HG02970 (cell line): ENCODE data around the gene MAN2B2.

ENCODE experiments used
- ATAC-seq: cut with Tn5 transposase; IDR thresholded peaks from one replicate; pipeline ENCODE4 v1.9.1; 2021; ENCODE audit warnings: mild to moderate bottlenecking, moderate library complexity, moderate number of reproducible peaks; ENCODE audit not compliant: unreplicated experiment, low FRiP score

MAN2B2 gene

GRCh38 chr4:6542951-6543350, 32.0 kb upstream of the MAN2B2 start:
- ATAC-seq, result no peak

- no peak for ATAC-seq
These were observed 28.9 kb upstream of the MAN2B2 start for GRCh38 chr4:6546091-6546490.

- ATAC-seq, result no peak
These were observed 28.1 kb upstream of the MAN2B2 start for GRCh38 chr4:6546681-6547447.

GRCh38 chr4:6548201-6548881, 26.6 kb upstream of the MAN2B2 start:
- ATAC-seq, result no peak

- no peak for ATAC-seq
These were observed 26.1 kb upstream of the MAN2B2 start for GRCh38 chr4:6548882-6549230.

- ATAC-seq, result no peak
These were observed 25.5 kb upstream of the MAN2B2 start for GRCh38 chr4:6549445-6549844.

- ATAC-seq, result no peak
These were observed 24.9 kb upstream of the MAN2B2 start for GRCh38 chr4:6549890-6550620.

GRCh38 chr4:6550821-6551220, 24.2 kb upstream of the MAN2B2 start:
- no peak for ATAC-seq

GRCh38 chr4:6551660-6552059, 23.3 kb upstream of the MAN2B2 start:
- no peak for ATAC-seq

- no peak for ATAC-seq
These were observed 19.5 kb upstream of the MAN2B2 start for GRCh38 chr4:6555519-6555918.

- ATAC-seq, result no peak
These were observed 18.7 kb upstream of the MAN2B2 start for GRCh38 chr4:6556263-6556662.

- ATAC-seq, result no peak
These were observed 17.8 kb upstream of the MAN2B2 start for GRCh38 chr4:6557185-6557584.

- no peak for ATAC-seq
These were observed 17.1 kb upstream of the MAN2B2 start for GRCh38 chr4:6557856-6558255.

- ATAC-seq, result no peak
These were observed 14.4 kb upstream of the MAN2B2 start for GRCh38 chr4:6560416-6561172.

- no peak for ATAC-seq
These were observed 13.8 kb upstream of the MAN2B2 start for GRCh38 chr4:6561173-6561516.

GRCh38 chr4:6561706-6562371, 13.2 kb upstream of the MAN2B2 start:
- ATAC-seq, result no peak

- no peak for ATAC-seq
These were observed 11.8 kb upstream of the MAN2B2 start for GRCh38 chr4:6562931-6563901.

GRCh38 chr4:6563935-6564645, 10.9 kb upstream of the MAN2B2 start:
- ATAC-seq, result no peak
